GM18858 (cell line): ENCODE measurements around the gene ATF7IP.

ENCODE experiments used
- ATAC-seq: cut with Tn5 transposase; IDR thresholded peaks from one replicate; pipeline ENCODE4 v1.9.1; 2021; ENCODE audit not compliant: unreplicated experiment

Gene ATF7IP

GRCh38 chr12:14410177-14410576 lies 44.7 kb downstream of the ATF7IP start:
- ATAC-seq: no peak

GRCh38 chr12:14410841-14411569 lies 45.5 kb downstream of the ATF7IP start:
- no peak for ATAC-seq

- no peak for ATAC-seq
These were observed 51.2 kb downstream of the ATF7IP start for GRCh38 chr12:14416658-14417057.

- ATAC-seq: no peak
These were observed 52.2 kb downstream of the ATF7IP start for GRCh38 chr12:14417715-14418114.

- ATAC-seq: no peak
These were observed 53.0 kb downstream of the ATF7IP start for GRCh38 chr12:14418451-14418890.

- ATAC-seq: no peak
These were observed 57.2 kb downstream of the ATF7IP start for GRCh38 chr12:14422516-14423230.

GRCh38 chr12:14424545-14424944 lies 59.1 kb downstream of the ATF7IP start:
- ATAC-seq: no peak

- no peak for ATAC-seq
These were observed 61.3 kb downstream of the ATF7IP start for GRCh38 chr12:14426792-14427191.

GRCh38 chr12:14427929-14428328 lies 62.4 kb downstream of the ATF7IP start:
- no peak for ATAC-seq

GRCh38 chr12:14430394-14430986 lies 65.0 kb downstream of the ATF7IP start:
- no peak for ATAC-seq

- no peak for ATAC-seq
These were observed 66.5 kb downstream of the ATF7IP start for GRCh38 chr12:14431975-14432374.

GRCh38 chr12:14435627-14436026 lies 70.1 kb downstream of the ATF7IP start:
- ATAC-seq: no peak

- no peak for ATAC-seq
These were observed 76.9 kb downstream of the ATF7IP start for GRCh38 chr12:14442221-14442881.

- no peak for ATAC-seq
These were observed 78.0 kb downstream of the ATF7IP start for GRCh38 chr12:14443531-14443930.

GRCh38 chr12:14450479-14450878 lies 85.0 kb downstream of the ATF7IP start:
- no peak for ATAC-seq

GRCh38 chr12:14452336-14452735 lies 86.9 kb downstream of the ATF7IP start:
- no peak for ATAC-seq

- ATAC-seq: no peak
These were observed 87.4 kb downstream of the ATF7IP start for GRCh38 chr12:14452865-14453264.

GRCh38 chr12:14454098-14454907 lies 88.8 kb downstream of the ATF7IP start:
- ATAC-seq: no peak

- no peak for ATAC-seq
These were observed 94.8 kb downstream of the ATF7IP start for GRCh38 chr12:14460212-14460841.

GRCh38 chr12:14471497-14471896 lies 106.0 kb downstream of the ATF7IP start:
- ATAC-seq: no peak
